B cell (primary cell): Measurements from ENCODE around the gene TTC23. TPM values are rescaled to one million over a fixed set of nuclear protein-coding genes. Genes with fewer than 3 reads are reported as not detected.

ENCODE experiments used
- ATAC-seq: fragments of 200-7000 bp; cut with Tn5 transposase; one replicate; pipeline ENCODE4 v1.10.0; 2021; ENCODE audit warnings: low read depth, mild to moderate bottlenecking, moderate number of reproducible peaks, moderate library complexity
- CTCF ChIA-PET: fragments of 350-600 bp; sonication (Branson Sonifier 250); formaldehyde crosslinking; loops from one replicate; lab custom pipeline; 2021; ENCODE audit warnings: antibody characterized with exemption, inconsistent platforms; lab: Charles Lee
- POLR2A ChIA-PET: fragments of 350-600 bp; sonication (Branson Sonifier 250); formaldehyde crosslinking; loops from one replicate; lab custom pipeline; 2021; ENCODE audit warnings: antibody characterized with exemption; lab: Charles Lee
- DNase-seq: peaks from one replicate; pipeline ENCODE4 v3.0.0; 2013
- H2AFZ ChIP-seq: 2 replicates; pipeline ENCODE4 v1.6.1; 2012; ENCODE audit warnings: mild to moderate bottlenecking, low read depth, low read length; ENCODE audit not compliant: insufficient read depth, poor library complexity, severe bottlenecking
- H3K27ac ChIP-seq, 2 donors: 1 replicate in 1 of 2; 2 replicates in 1 of 2; pipeline ENCODE4 v1.5.1; 2012 to 2013; ENCODE audit warnings: low read length in 2 of 2, mild to moderate bottlenecking in 2 of 2, moderate library complexity in 1 of 2
- H3K27me3 ChIP-seq, 4 experiments: fragments of 200-600 bp in 1 of 4; sonication (generic) in 1 of 4; replicated peaks in 1 of 4; 1 replicate in 2 of 4; 2 replicates in 2 of 4; pipeline versions ENCODE4 v1.6.1 to v1.7.0; 2013 to 2016; ENCODE audit warnings: low read length in 3 of 4, mild to moderate bottlenecking in 2 of 4, mixed read lengths in 1 of 4, moderate library complexity in 1 of 4; ENCODE audit not compliant: insufficient read depth in 4 of 4, control insufficient read depth in 3 of 4; ENCODE audit errors: control extremely low read depth in 1 of 4
- H3K36me3 ChIP-seq, 2 experiments: replicated peaks in 1 of 2; 1 replicate in 1 of 2; 2 replicates in 1 of 2; pipeline versions ENCODE4 v1.6.1 to v1.7.1; 2013; ENCODE audit warnings: low read length in 1 of 2; ENCODE audit not compliant: insufficient read depth in 2 of 2, control insufficient read depth in 1 of 2; ENCODE audit errors: control extremely low read depth in 1 of 2, extremely low read depth in 1 of 2
- H3K4me1 ChIP-seq, 2 donors: fragments of 200-600 bp in 1 of 2; sonication (generic) in 1 of 2; 1 replicate in 1 of 2; 2 replicates in 1 of 2; pipeline versions ENCODE4 v1.5.1 to v1.6.1; 2013 to 2017; ENCODE audit warnings: low read length in 2 of 2; ENCODE audit not compliant: control insufficient read depth in 2 of 2, insufficient read depth in 2 of 2
- H3K4me2 ChIP-seq: replicated peaks from 2 replicates; pipeline ENCODE3; 2012; ENCODE audit warnings: mild to moderate bottlenecking, low read depth, low read length; ENCODE audit not compliant: poor library complexity, severe bottlenecking
- H3K4me3 ChIP-seq, 5 experiments: fragments of 200-600 bp in 1 of 5; sonication (generic) in 1 of 5; 1 replicate in 3 of 5; 2 replicates in 2 of 5; pipeline versions ENCODE4 v1.5.1 to v1.7.0; 2011 to 2016; ENCODE audit warnings: low read length in 4 of 5, mild to moderate bottlenecking in 4 of 5, low read depth in 2 of 5, control low read depth in 1 of 5, moderate library complexity in 1 of 5; ENCODE audit not compliant: insufficient read depth in 1 of 5; ENCODE audit errors: control extremely low read depth in 1 of 5, extremely low read depth in 1 of 5
- H3K79me2 ChIP-seq: fragments of 200-600 bp; sonication (generic); one replicate; pipeline ENCODE4 v1.6.0; 2016; ENCODE audit warnings: low read length; ENCODE audit not compliant: control insufficient read depth, insufficient read depth
- H3K9ac ChIP-seq: fragments of 200-600 bp; sonication (generic); 2 replicates; pipeline ENCODE4 v1.6.1; 2017; ENCODE audit warnings: mild to moderate bottlenecking, low read length, moderate library complexity
- H3K9me3 ChIP-seq, 3 donors: one replicate each; pipeline versions ENCODE4 v1.6.1 to v1.7.1; 2013; ENCODE audit warnings: low read length in 2 of 3; ENCODE audit not compliant: control insufficient read depth in 2 of 3, insufficient read depth in 1 of 3; ENCODE audit errors: control extremely low read depth in 1 of 3
- H4K20me1 ChIP-seq: 2 replicates; pipeline ENCODE4 v1.6.0; 2012; ENCODE audit warnings: mild to moderate bottlenecking, low read length; ENCODE audit not compliant: insufficient read depth, control insufficient read depth, poor library complexity, severe bottlenecking
- H3K27ac Mint-ChIP-seq: one replicate; pipeline ENCODE4 v1.8.0; 2021; ENCODE audit warnings: mixed read lengths
- H3K27me3 Mint-ChIP-seq: one replicate; pipeline ENCODE4 v1.8.0; 2021; ENCODE audit warnings: mixed read lengths
- H3K4me1 Mint-ChIP-seq: one replicate; pipeline ENCODE4 v1.8.0; 2021; ENCODE audit warnings: mixed read lengths
- H3K4me3 Mint-ChIP-seq: one replicate; pipeline ENCODE4 v1.8.0; 2021; ENCODE audit warnings: mixed read lengths
- H3K9me3 Mint-ChIP-seq: one replicate; pipeline ENCODE4 v1.8.0; 2022; ENCODE audit warnings: mixed read lengths; ENCODE audit not compliant: insufficient read depth
- EZH2 ChIP-seq: IDR thresholded peaks from 2 replicates; pipeline ENCODE4 v1.6.1; 2012; ENCODE audit warnings: borderline replicate concordance, low read depth, mild to moderate bottlenecking, moderate library complexity, low read length; ENCODE audit not compliant: insufficient read depth, poor library complexity, severe bottlenecking
- WGBS: methylation state at CpG from one replicate; pipeline ENCODE4 v1.1.5; 2013; ENCODE audit warnings: missing lambda C conversion rate; ENCODE audit not compliant: insufficient coverage; 5-methylcytosine and 5-hydroxymethylcytosine counted together
- intact Hi-C: fragments of 100-400 bp; cut with micrococcal nuclease; formaldehyde crosslinking; loops from one replicate; pipeline ENCODE4 v1.10.0; 2022
- polyA plus RNA-seq: library from polyadenylated mRNA; depleted of rRNA; stranded (reverse); fragments of >200 nt; gene quantifications from 2 replicates; pipeline ENCODE4 v1.2.3, GENCODE V29; 2012
- total RNA-seq, 2 donors: library from RNA; stranded (reverse); fragments of 120-200 nt in 1 of 2; gene quantifications; 1 replicate in 1 of 2; 2 replicates in 1 of 2; pipeline versions ENCODE4 v1.2.3 to v1.2.4, GENCODE V29; 2013 to 2022
- TF ChIP-seq, protein P1 (sequence below): fragments of 200-600 bp; IDR thresholded peaks from one replicate; pipeline ENCODE4 v1.8.0; 2022; ENCODE audit warnings: antibody characterized with exemption, mild to moderate bottlenecking

TTC23 gene
- total and polyA plus RNA-seq, 2 donors (not counting 1 experiment from before 2014, with no cell fraction given), result 0.15 to 1.9 TPM

- peaks cover 6 to 11% of the 10 kb centered on the region in 2 donors for H3K4me1 ChIP-seq
- no peaks in the 10 kb centered on the region for H3K79me2 ChIP-seq
- H3K9ac ChIP-seq, result no peak overlapping the region
- H3K9me3 Mint-ChIP-seq, result no peaks in the 10 kb centered on the region
- peaks cover 42% of the 10 kb centered on the region for H3K27me3 Mint-ChIP-seq
- WGBS, result 63% methylated on average over 12 of the region's 15 CpGs
- no peak overlapping the region for H2AFZ ChIP-seq
- no peaks in the 10 kb centered on the region for H4K20me1 ChIP-seq
- intact Hi-C loops, result loop anchor here (10.0 kb wide), 1 partner anchor 648 kb away; no protein-coding TSS in a partner anchor
- no peak for TF ChIP-seq EZH2
- TF ChIP-seq, protein P1, sequence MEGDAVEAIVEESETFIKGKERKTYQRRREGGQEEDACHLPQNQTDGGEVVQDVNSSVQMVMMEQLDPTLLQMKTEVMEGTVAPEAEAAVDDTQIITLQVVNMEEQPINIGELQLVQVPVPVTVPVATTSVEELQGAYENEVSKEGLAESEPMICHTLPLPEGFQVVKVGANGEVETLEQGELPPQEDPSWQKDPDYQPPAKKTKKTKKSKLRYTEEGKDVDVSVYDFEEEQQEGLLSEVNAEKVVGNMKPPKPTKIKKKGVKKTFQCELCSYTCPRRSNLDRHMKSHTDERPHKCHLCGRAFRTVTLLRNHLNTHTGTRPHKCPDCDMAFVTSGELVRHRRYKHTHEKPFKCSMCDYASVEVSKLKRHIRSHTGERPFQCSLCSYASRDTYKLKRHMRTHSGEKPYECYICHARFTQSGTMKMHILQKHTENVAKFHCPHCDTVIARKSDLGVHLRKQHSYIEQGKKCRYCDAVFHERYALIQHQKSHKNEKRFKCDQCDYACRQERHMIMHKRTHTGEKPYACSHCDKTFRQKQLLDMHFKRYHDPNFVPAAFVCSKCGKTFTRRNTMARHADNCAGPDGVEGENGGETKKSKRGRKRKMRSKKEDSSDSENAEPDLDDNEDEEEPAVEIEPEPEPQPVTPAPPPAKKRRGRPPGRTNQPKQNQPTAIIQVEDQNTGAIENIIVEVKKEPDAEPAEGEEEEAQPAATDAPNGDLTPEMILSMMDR, result no peak
- H3K36me3 ChIP-seq, result no peaks in the 10 kb centered on the region
- peaks cover 0 to 38% (median 15%) of the 10 kb centered on the region in 4 experiments for H3K27me3 ChIP-seq
- ChIA-PET CTCF (interaction anchor here (1.4 to 1.5 kb wide), 2 partner anchors 30 to 107 kb away, joined by 4 read pairs; no protein-coding TSS in a partner anchor), POLR2A (no interaction called here)
- no peak for ATAC-seq
- no peak overlapping the region for H3K4me3 ChIP-seq
- DNase-seq, result no peak
- H3K27ac Mint-ChIP-seq, result no peak overlapping the region
- H3K4me1 Mint-ChIP-seq, result peaks cover 13% of the 10 kb centered on the region
- no peak overlapping the region for H3K4me2 ChIP-seq
- no peaks in the 10 kb centered on the region for H3K9me3 ChIP-seq
- H3K4me3 Mint-ChIP-seq, result peak overlapping the region; percentile 12
- no peak overlapping the region for H3K27ac ChIP-seq
Measured at GRCh38 chr15:99106417-99107220, 142.8 kb downstream of the TTC23 start.
